Stimulated activated CD4-positive, alpha-beta T cell treated with anti-CD3 and anti-CD28 coated beads, TNF-alpha, amount 100 ng/mL, for 4 hours (primary cell): Measurements from ENCODE around the gene DNAJB8.

ENCODE experiments used
- DNase-seq, 3 experiments: peaks; one replicate each; pipeline ENCODE4 v3.0.0-alpha.2; 2020; ENCODE audit warnings: low read depth in 3 of 3

Gene DNAJB8

DNA sequence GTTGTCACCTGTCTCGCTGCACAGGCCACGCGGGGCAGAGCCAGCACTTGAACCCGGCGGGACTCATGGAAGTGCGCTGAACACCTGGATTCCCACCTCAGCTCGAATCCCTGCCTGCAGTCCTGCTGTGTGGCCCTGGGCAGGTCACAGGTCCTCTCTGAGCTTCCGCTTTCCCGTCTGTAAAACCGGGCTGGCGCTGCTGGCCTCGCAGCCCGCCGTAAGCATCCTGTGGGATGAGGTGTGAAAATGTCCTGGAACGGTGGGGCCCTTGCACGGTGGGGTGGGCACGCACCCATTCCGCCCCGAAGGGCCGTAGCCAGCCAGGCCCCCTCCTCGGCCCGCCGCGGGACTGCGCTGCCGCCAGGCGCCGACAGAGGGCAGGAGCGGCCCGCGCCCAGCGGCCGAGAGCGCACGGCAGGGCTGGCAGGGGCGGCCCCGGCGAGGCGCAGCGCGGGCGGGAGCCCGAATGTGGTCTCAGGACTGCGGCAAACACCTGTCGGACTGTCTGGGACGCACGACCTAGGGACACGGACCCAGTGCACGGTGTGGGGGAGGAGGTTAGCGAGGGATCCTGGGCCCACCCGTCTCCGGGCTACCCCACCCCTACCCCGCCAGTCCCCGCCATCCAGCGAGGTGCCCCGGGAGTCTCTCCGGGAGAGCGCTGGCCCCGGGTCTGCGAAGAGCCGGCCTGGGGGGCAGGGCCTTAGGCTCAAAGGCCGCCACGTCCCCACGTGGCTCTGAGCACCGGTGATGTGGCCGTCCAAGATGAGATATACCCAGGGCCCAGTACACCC is 40.4 kb downstream of the DNAJB8 start:
- peak; percentile 22 to 39 (median 28) for DNase-seq

DNA sequence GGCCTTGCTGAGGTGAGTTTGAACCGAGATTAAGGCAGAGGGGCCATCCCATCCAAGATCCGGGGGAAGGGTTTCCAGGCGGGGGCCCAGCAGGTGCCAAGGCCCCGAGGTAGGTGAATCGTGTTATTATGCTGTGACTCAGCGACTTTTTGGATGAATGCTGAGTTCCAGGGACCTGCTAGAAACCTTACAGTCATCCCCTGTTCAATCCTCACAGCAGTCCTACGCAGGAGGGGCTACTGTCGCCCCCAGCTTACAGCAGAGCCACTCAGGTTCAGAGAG is 40.9 kb downstream of the DNAJB8 start:
- DNase-seq, result no peak

DNA sequence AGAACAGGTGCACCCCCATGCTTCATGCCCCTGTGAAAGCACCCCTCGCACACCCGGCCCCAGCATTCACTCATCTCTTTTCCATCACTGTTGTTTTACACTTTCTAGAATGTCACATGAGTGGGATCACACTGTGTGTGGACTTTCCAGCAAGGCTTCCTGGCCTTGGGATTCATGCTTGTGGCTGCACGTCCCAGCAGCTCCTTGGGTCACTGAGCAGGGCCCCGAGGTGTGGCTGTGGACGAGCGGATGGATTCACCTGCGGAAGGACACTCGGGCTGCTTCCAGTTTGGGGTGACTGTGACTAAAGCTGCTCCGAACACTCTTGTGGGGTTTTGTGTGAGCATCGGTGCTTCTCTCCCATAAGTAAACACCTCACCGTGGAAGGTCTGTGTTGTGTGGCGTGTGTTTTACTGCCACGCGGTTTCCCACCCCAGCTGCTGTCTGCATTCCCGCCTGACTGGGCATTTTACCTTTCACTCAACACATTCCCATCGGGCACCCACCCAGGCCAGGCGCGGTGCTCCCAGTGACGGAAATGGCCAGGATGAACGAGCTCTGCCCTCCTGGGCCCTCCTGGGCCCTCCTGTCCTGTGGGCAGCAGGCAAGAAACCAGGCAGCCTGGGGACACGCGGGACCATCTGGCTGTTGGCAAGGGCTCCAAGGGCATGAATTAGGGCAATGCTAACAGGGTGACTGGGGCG is 41.4 kb downstream of the DNAJB8 start:
- DNase-seq, result no peak

DNA sequence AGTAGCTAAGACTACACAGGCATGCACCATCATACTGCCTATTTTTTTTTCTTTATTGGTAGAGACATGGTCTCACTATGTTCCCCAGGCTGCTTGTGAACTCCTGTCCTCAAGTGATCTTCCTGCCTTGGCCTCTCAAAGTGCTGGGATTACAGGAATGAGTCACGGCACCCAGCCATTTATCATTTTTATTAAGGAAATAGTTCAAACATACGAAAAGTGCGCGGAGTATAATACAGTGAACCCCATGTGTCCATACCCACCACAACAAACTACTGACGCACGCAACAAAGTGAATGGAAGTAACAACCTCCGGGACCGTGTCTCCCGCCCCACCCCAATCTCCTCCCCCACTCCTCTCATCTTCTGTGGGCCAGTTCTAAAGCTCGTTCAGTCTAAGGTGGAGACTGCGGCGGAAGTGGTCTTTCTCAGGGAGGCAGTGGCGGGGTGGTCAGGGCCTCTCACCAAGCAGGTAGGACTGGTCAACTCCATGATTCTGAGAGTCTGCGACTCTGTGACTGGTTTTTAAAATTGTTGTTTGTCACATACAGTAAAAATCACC is 42.1 kb downstream of the DNAJB8 start:
- no peak for DNase-seq

DNA sequence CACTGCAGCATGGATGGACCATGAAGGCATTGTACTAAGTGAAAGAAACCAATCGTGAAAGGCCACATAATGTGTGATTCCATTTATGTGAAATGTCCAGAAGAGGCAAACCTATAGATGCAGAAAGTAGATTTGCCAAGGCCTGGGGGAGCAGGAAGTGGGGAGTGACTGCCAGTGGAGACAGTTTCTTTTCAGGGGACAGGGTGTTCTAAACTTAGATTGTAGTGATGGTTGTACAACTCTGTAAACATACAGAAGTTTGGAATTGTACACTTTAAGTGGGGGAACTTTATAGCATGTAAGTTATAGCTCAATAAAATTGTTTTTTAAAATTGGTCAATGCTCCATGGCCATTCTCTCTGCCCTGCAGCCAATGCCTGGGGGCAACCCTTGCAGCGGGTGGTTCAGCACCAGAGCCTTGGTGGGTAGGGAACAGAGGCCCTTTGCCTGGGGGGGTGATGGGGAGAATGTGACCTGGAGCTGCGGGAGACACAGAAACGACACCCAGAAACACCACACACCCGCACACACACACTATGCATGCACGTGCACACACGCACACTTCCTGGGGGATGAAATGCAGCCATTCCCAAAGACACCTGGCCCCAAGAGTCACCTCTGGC is 43.1 kb downstream of the DNAJB8 start:
- DNase-seq, result no peak

DNA sequence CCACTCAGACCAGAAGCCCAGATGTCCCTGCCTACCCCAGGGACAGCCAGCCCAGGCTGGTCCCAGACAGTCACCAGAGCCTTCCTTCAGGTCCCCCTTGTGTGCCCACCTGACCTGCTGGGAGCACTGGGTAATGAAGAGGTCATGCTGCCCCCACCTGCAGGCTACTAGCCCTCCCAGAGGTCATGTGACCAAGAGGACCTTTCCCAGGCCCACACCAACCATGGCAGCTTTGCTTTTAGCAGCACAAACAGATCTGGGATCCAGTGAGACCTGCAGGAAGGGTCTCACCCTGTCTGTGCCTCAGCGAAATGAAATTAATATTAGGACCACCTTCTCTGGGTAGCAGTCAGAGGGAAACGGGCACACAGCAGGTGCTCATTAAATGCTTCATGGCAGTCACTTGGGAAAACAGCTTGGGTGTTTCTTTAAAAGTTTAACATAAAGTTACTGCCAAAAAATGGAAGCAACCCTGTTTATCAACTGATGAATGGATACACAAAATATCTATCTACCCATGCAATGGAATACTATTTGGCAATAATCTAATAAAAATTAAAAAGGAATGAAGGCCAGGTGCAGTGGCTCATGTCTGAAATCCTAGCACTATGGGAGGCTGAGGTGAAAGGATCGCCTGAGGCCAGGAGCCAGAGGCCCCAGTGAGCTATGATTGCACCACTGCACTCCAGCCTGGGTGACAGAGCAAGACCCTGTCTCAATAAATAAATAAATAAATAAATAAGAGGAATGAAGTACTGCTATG is 43.7 kb downstream of the DNAJB8 start:
- no peak for DNase-seq

DNA sequence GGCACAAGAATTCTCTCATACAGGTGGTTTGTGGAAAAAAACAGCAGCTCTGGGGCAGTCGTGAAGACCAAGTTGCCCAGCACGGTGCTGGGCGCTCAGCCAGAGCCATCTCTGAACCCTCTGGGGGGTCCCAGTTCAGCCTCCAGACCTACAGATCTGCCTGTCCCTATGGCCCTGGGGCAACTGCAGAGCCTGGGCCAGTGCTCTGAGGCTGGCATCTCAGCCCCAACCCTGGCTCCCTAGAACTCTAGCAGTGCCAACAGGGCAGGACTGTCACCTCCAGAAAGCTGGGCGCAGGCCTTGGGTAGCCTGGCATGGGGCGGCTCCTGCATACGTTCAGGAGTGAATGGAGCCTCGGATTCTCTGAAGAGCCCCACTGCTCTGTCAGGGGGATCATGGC is 44.7 kb downstream of the DNAJB8 start:
- no peak for DNase-seq

DNA sequence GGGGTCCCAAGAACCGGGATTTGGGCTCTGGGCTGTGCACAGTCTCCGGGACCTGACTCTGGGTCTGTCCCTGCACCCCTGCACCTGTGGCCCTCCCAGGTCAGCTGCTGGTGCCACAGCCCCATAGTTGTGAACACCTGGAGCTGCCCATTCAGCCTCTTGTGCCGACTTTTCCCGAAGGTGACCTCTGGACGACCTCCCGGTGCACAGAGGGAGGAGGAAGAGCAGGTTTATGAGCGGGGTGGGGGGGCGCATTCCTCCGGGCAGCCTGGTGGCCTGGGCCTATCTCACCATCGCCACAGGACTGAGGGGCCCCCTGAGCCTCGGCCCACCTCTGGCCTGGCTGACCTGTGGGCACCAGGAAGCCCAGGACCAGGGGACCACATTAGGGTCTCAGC is 45.3 kb downstream of the DNAJB8 start:
- no peak for DNase-seq

DNA sequence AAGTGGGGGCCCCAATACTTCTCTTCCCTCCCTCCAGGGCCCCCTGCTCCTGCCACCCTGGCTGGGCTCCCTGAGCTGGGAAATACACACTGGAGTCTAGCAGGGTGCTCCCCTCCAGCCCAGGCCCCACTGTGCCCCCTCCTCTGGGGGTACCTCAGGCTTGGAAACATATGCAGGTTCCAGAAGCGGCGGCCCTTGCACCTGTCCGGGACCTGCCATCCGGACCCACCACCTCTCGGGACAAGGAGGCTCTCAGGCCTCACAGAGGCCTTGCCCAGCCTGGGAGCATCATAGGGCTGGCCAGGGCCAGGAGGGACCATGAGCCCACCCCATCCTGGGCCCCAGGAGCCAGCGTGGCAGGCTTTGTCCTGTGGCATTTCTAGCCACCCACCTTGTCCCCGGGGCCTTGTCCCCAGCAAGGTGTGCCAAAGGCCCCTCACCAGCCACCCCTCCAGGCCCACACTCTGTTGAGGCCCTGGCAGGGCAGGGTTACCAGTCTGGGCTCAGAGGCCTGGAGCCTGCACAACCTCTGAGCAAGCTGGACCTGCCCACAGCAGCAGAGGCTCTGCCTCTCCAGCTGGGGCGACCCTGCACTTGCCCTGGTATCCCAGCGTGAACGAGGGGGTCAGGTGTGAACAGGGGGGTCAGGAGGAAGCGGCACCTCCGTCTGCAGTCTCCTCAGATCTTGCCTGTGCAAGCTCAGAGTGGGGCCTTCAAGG is 45.8 kb downstream of the DNAJB8 start:
- DNase-seq, result no peak

DNA sequence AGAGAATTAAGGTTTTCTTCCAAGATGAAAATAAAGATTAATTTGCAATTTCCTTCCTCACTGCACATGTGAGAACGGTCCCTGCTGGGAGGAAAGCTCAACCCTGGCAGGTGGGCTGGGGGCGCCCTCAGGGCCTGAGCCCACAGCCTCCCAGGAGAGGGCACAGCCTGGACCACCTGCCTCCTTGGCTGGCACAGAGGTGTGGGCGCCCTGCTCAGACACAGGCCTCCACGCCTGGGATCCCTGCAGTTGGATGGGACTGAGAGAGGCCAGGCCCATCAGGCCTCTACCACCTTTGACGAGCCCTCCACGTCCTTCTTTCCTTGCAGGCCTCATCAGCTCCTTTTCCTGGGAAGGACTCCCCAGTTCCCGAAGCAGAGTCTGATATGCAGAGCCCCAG is 46.4 kb downstream of the DNAJB8 start:
- no peak for DNase-seq

DNA sequence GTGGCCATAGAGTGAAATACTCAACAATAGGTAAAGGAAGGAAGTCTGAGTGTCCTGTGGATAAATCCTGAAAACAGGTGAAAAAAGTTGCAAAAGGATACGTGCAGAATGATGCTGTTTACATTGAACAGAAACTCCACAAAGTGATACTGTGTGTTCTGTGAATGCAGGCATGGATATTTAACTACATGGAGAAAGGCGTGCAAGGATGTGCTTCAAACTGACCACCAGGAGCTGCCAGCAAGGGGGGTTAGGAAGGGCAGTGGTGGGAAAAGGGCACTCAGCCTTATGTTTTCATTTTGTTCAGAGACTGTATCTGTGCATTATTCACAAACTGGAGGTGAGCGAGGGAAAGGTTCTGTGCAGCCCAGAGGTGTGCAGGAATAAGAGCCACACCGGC is 47.4 kb downstream of the DNAJB8 start:
- no peak for DNase-seq

DNA sequence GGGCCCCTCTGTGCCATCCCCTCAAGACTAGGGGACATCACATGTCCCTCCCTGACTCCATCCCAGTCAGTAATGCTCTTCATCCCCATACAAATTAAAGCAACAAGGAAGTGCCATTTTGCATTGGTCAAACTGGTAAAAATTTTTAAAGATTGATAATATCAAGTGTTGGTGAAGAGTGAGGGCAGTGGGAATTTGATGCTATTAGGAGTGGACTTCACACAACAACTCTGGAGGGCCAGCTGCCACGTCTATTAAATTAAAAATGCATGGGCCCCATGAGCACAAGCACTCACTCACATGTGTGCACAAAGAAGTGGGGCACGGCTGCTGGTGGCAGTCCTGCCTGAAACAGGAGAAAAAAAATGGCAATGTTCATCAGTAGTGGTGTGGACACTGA is 47.8 kb downstream of the DNAJB8 start:
- no peak for DNase-seq

DNA sequence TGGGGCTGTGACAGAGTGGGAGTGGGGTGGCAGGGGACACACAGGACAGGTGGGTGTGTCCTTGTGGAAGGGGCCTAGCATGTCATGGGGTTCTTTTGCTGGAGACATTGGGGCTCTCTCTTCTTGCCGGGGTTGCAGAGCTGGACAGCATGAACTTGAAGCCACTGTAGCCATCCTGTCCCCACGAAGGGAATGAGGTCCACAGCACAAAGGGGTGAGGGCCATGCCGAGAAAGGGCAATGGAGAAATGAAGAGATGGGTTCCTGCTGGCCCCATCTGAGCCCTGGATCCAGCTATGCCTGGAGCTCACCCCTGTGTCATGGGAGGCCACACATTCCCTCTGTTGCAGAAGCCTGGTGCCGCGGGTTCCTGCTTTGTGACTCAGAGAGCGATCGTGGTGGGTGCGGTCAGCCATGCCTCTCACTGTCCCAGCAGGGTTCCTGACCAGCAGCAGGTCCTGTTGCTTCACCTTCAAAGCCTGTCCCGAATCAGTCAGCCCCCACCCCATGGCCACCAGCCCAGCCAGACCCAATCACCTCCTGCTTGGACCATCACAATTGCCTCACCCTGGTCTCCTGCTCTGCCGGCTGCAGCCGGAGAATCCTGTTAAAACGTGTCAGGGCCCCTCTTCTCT is 50.0 kb downstream of the DNAJB8 start:
- DNase-seq, result no peak

DNA sequence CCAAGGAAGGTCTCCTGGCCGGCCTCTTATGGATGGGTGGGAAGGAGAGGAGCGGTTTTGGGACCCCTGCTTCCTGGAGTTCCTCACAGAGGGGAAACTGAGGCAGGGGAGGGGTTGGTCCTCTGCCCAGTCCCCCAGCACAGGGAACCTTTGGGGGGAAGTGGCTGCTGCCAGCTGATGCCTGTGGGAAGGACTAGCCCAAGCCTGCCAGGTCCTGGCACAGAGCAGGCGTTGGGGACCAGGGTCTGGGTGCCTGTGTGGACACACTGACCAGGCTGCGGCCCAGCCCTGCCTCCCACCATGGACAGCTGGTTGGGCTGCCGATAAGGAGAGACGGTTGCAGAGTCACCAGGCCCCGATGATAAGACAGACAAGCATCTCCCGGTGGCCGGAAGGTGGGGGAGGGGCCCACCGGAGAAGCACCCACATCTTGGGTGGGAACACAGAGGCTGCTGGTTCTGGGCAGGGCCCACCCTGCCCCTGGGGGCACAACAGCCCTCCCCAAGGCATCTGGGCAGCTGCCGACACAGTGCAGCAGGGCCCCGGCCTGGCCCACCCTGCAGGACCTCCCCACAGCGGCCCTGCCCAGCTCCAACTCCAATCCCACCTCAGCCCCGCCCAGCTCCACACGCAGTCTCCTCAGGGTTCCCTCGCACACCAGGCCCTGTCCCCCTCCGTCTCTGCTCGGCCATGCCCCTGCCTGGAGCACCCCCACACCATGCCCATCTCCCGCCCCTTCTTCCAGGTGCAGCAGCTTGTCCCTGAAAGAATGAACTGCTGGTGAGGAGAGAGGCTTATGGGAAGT is 50.7 kb downstream of the DNAJB8 start:
- no peak for DNase-seq

DNA sequence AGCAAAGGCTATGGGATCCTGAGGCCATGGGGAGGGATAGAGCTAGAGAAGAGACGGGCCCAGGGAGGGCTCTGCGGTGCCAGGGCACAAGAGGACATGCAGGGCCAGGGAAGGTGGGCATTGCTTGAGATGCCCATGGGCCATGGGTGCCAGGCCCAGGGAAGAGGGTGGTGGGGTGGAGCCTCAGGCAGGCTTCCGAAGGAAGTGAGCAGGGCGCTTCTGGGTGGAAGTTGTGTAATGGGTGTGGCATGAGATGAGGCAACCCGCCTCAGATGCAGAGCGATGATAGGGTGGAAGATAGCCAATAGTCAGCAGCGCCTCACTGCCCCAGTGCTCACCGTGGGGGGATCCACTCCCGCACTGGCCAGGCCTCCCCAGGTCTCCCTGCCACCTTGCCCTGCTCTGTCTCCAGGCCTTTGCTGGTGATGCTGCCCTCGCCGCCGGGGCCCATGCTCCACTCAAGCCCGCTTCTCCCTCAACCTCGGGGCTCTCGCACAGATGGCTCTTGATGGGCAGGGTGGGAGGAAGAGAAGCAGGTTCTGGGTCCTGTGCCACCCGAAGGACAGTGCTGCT is 51.4 kb downstream of the DNAJB8 start:
- DNase-seq, result no peak

DNA sequence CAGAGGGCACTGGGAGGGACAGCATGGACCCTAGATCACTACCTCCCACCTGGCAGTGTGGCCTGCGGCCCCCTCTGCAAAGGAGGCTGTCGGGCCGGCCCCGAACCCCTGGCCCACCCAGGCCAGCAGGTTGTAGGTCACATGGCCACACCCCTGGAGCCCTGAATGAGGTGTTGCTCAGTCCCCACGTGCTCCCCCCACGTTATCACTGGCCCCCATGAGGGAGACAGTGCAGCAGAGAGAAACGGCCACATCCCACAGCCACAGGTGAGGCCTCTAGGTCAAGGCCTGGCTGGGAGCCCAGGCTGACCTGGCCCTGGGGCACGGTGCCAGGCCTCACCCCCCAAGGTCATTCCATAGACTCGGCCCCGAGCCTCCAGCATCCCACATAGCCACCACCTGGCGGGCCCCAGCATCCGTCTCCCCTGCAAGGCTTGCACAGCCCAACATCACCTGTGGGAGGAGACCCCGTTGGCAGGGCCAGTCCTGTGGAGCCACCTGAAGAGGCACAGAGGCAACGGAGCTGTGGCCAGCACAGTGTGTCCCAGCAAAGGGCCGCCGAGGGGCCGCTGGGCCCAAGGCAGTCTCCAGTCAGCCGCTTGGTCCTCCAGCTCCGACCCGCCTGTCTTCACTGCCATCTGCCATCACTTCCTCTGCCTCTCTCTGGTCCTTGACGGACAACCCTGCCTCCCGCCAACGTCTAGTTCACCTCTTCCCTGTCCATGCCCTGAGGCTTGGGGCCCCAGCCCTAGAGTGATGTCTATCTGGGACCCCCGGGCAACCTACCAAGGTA is 53.1 kb downstream of the DNAJB8 start:
- no peak for DNase-seq

DNA sequence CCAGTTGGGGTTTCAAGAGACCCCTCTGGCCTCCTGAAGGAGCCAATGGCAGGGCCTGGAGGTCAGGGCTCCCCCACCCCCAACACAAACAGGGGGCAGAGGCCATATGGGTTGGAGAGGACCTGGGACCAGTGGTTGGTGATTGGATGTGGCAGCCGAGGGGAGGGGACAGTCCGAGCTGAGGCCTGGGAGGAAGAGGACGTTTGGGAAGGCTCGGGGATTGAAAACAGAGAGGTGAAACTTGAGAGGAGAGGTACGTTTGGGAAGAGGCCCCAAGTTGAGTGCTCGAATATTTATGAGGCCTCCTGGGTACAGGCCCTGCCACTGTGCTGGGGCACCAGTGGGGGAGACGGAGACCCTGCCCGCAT is 53.7 kb downstream of the DNAJB8 start:
- no peak for DNase-seq
